Stimulated activated CD8-positive, alpha-beta memory T cell treated with anti-CD3 and anti-CD28 coated beads, Interleukin-4, amount 100 ng/mL, for 24 hours (primary cell): Measurements from ENCODE around the gene CCDC198.

Experiments
- DNase-seq: peaks from one replicate; pipeline ENCODE4 v3.0.0-alpha.2; 2020; ENCODE audit warnings: low read depth

The CCDC198 gene, protein sequence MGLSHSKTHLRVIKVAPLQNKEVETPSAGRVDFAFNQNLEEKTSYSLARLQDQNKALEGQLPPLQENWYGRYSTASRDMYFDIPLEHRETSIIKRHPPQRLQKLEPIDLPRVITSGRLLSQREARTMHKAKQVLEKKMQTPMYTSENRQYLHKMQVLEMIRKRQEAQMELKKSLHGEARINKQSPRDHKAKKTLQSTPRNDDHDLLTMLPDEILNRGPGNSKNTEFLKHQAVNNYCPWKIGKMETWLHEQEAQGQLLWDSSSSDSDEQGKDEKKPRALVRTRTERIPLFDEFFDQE

GRCh38 chr14:57493467-57494181, at the start of gene CCDC198:
CCDC198 (minus strand) TSS chr14:57493857; CDS start chr14:57493715, 142 bp downstream.
- no peak for DNase-seq

- no peak for DNase-seq
Measured at GRCh38 chr14:57533214-57533613, 39.6 kb upstream of the CCDC198 start.

DNA sequence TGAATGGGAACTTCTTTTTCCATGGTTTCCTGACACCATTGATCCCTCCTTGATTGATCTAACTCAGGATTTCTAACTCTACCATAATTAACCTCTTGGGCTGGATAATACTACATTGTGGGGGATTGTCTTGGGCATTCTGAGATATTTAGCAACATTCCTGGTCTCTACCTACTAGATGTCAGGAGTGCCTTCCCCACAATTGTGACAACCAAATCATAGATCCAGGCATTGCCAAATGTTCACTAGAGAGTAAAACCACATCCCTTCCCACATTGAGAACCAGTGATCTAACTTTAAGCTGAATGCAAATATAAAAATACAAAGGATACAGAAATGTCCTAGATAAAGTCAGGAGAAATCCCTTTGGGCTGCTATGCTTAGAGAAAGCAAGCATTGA, 36.9 kb upstream of the CCDC198 start:
- no peak for DNase-seq

GRCh38 chr14:57526942-57527341, 33.3 kb upstream of the CCDC198 start:
- DNase-seq = no peak

DNA sequence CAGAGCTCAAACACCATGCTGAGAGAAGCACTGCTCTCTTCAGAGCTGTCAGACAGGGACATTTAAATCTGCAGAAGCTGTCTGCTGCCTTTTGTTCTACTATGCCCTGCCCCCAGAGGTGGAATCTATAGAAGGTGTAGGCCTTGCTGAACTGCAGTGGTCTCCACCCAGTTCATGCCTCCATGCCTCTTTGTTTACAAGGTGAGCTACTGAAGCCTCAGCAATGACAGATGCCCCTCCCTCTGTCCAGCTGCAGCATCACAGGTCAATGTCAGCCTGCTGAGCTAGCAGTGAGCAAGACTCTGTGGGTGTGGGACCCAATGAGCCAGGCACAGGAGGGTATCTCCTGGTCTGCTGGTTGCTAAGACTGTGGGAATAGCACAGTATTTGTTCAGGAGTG, 25.4 kb upstream of the CCDC198 start:
- no peak for DNase-seq

DNA sequence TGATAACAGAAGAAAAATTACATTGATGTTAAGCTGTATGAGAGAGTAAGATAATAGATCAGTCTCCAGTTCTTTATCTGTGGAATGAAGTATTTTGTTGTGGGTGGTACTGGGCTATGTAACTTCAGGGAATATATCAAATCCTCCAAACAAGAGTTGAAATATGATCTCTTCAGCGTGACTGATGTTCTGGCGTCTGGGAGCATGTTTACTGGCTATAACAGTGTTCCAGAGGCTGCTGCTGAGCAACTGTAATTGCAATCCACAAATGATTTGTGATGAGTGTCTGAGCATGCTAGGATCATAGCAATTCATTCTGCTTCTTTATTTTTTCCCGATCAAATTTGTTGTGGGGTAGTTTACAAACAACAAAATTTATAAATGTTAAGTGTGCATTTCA, 18.6 kb upstream of the CCDC198 start:
- DNase-seq = no peak

DNA sequence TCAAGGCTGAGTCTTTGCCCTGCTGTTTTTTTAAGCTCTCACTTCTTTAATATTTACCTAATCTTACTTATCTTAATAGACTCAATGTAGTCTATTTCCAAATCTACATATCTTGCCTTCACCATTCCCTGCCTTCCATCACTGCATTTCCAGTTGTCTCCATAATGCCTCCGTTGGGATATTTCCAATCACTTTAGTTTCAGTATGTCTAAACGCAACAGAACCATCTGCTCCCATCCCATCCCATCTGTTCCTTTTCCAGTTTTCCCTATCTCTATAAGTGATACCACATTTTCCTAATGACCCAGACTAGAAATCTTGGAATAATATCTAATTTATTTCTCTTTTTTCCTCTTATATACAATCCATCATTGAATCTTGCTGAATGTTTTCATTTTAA, 15.1 kb upstream of the CCDC198 start:
- no peak for DNase-seq

GRCh38 chr14:57502586-57503254, 9.1 kb upstream of the CCDC198 start:
- DNase-seq = no peak

DNA sequence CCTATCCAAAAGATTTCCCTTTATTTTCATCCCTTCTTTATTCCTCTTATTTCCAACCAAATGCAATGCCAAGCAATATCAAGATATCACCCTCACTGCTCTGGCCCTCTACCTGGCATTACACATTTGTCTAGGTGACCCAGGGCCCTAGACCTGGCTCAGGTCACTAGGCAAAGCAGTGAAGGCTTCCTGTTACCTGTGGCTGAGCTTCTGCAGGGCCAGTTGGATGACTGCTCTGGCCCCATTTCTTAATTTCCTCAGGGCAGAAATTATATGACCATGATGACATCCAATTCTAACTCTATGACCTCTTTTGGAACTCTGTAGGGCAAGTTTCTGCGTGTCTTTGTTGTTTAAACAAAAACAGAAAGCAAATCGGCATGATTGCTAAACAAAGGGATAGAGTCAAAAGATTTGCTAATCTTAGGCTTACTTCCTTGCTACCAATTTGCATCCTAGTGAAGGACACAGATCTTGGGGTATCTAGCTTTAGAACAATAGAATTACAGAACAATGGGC, 7.4 kb upstream of the CCDC198 start:
- no peak for DNase-seq

DNA sequence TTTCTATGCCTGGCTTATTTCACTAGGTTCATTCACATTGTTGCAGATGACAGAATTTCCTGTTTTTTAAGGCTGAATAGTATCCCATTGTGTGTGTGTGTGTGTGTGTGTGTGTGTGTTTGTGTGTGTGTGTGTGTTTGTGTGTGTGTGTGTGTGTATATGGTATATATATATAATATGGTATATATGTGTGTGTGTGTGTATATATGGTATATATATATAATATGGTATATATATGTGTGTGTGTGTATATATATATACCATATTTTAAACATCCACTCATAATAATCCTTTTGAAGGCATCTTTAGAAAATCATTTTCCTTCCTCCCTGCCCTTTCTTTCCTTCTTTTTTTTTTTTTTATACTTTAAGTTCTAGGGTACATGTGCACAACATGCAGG, 5.0 kb upstream of the CCDC198 start:
- no peak for DNase-seq

GRCh38 chr14:57498035-57498434, 4.4 kb upstream of the CCDC198 start:
- DNase-seq = no peak

GRCh38 chr14:57495416-57495815, 1.8 kb upstream of the CCDC198 start:
- no peak for DNase-seq

DNA sequence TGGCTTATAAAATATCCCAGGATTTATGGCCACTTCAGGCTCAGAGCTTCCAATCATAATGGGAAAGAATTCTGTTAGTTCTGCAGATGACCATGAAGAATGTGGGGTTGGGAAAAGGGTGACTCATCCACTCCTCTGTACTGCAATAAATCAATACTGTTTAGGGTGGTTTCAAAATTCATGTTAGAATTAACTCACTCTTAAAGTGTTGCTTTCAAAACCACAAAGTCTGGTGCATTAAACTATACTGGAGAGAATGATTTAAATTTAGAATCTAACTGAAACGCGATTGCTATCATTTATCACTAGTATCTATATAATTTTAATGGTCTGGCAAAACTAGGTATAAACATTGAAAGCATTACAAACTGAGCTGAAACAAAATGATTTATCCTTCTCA, 798 bp downstream of the CCDC198 start:
- no peak for DNase-seq

DNA sequence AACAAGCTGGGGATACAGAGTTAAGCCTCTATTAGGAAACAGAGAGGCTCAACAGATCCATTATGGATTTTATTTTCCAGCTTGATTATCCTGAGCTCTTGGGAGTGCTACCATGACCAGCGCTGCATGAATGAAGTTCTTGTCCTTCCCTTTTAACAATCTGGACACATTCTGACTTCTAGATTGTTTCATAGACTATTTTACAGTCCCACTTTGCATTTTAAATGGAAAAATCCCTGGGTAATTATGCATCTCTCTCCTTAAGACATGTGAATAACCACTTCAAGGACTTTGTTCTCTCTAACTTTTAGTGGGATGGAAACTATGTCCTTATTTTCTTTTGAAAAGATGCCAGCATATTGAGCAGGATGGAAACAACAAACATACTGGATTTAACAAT, 2.0 kb downstream of the CCDC198 start:
- DNase-seq = no peak

DNA sequence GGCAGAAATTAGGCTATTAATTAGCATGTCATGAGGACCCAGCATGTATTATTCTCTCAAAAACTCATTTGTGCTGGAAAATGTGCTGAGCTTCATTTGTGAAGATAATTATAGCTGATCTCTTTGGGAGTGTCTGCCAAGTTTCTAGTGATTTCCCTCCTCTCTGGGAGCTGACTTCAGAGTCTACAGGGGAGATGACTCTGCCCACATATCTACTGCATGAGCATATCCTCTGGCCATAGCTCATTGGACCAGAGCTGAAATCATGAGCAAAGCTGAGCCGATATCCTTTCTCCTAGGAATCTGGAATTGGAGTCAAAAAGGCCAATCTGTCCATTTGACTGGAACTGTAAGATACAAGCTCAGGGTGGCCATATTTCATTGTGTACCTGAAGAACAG, 5.9 kb downstream of the CCDC198 start:
- no peak for DNase-seq

DNA sequence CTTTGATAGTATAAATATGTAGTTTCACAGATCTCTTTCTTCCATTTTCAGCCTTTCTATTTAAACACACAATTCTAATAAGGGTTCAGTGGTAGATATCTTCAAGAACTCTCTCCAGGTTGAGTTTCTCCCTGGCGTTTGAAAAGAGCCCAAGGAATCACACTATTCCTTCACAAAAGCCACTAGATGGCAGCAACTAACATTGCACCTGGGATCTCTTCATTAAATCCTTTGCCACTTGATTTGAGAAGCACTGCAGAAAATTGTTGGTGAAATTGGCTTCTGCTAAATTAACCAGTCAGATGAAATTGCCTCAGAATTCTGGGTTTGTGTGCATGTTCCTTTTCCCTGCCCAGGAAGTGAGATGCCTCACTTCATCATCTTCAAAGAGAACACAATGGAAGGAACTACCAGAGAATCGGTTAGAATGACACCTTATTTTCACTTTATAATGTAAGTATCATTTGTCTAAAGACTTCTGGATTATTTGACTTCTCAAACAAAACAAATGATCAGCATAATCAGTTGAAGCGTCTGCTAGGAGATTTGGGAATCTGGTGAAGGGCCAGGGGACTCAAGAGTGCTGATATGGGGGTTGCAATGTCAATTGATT, 6.8 kb downstream of the CCDC198 start:
- no peak for DNase-seq

DNA sequence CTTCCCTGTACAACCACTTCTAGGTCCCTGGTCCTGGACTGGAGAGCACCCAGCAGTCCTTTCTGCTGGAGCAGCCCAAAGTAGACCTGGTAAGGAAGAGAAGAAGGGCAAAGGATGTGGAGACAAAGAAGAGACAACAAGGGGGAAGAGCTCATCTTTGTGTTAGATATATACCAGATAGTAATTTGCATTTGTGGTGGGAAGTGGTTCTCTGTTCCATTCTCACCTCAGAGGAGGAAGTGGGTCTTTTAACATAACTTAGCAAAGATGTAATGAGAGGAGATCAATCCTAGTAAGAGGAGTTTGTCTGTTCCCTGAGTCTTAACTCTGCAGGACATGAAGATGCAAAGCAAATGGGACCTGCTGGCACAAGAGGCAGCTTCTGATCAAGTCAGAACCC, 8.0 kb downstream of the CCDC198 start:
- DNase-seq = no peak

GRCh38 chr14:57482120-57482519, 11.5 kb downstream of the CCDC198 start:
- DNase-seq = no peak

GRCh38 chr14:57480051-57480450, 13.6 kb downstream of the CCDC198 start:
- DNase-seq = no peak

- DNase-seq = no peak
Measured at GRCh38 chr14:57479197-57479596, 14.5 kb downstream of the CCDC198 start.

GRCh38 chr14:57478050-57478449, 15.6 kb downstream of the CCDC198 start:
- DNase-seq = no peak

DNA sequence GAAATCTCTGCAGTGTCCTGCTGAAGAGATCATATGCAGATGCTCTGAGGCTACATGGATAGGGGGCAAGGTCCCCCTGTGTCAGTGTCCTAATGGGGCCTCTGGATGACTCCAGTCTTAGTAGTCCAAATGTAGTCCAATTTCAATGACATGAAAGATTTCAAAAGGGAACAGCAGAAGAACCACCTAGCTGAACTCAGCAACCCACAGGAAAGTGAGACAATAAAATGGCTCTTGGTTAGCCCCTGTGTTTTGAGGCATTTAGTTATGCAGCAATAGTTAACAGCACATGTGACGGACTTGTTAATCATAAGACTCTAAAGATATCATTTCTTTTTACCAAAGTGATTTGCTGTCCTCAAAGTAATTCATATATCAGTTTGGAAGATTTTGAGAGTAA, 22.7 kb downstream of the CCDC198 start:
- no peak for DNase-seq
